ENCODE measurements around the gene DLGAP1. TPM values are rescaled to one million over a fixed set of nuclear protein-coding genes. Genes with fewer than 3 reads are reported as not detected.

Gene DLGAP1
- total RNA-seq, 1 donor from 2014 or later: 0.36 TPM

DNA sequence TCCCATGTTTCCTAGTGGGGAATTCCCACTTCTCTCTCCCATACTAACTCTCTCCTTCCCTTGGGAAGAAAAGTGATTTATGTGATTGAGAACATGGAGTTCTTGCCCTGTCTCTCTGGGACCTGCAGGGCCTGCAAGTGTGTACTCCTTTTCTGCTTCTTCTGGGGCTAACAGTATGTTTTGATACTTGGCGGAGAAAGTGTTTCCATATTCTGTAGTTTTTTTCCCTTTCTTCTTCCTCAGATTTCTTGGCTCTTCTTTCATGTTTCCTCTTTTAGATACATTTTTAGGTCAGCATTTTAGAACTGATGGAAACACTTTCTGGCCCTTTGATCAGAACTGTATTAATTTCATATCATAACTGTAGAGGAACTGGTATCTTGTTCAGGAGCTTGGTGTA lies 352.2 kb downstream of the DLGAP1 start:
- Mint-ChIP-seq H3K27me3 (ENCODE audit: insufficient read depth) (no peaks in the 10 kb centered on the region), H3K4me3 (no peak overlapping the region), H3K4me1 (ENCODE audit: low read depth) (no peaks in the 10 kb centered on the region), H3K9me3 (no peaks in the 10 kb centered on the region), H3K36me3 (ENCODE audit: low read depth) (no peaks in the 10 kb centered on the region), H3K27ac (no peak overlapping the region)
- DNase-seq (ENCODE audit: low spot score): no peak
- intact Hi-C loops (cut with micrococcal nuclease): no loop called here

DNA sequence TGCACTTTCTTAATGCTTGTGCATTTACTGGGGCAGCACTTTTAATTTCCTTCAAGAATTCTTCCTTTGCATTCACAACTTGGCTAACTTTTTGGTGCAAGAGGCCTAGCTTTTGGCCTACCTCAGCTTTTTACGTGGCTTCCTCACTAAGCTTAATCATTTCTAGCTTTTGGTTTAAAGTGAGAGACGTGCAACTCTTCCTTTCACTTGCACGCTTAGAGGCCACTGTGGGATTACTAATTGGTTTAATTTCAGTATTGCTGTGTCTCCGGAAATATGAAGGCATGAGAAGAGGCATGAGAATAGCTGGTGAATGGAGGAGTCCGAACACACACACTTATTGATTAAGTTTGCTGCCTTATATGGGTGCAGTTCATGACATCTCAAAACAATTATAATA lies 354.1 kb downstream of the DLGAP1 start:
- H3K4me1 Mint-ChIP-seq (ENCODE audit: low read depth): no peaks in the 10 kb centered on the region
- intact Hi-C loops (cut with micrococcal nuclease): no loop called here
- no peaks in the 10 kb centered on the region for H3K9me3 Mint-ChIP-seq
- H3K27me3 Mint-ChIP-seq (ENCODE audit: insufficient read depth): no peaks in the 10 kb centered on the region
- no peaks in the 10 kb centered on the region for H3K36me3 Mint-ChIP-seq (ENCODE audit: low read depth)
- H3K4me3 Mint-ChIP-seq: no peak overlapping the region
- no peak overlapping the region for H3K27ac Mint-ChIP-seq
- no peak for DNase-seq (ENCODE audit: low spot score)

DNA sequence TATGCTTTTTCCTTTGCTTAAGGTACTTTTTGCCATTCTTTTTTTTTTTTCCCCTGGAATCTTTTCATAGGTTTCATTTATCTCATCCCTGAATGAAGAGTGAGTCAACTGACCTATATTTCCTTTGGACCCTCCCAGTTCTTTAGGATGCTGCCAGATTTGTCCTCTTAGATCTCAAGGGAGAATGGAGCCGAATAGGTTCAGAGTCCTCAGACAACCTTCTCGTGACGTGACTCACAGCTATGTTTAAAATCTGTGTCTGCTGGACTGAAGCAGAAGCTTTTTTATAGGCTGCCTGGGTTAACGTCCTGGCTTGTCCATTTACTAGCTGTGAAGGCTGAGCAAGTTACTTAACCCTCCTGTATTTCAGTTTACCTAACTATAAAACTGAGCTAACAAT lies 358.6 kb downstream of the DLGAP1 start:
- intact Hi-C loops (cut with micrococcal nuclease): loop anchor here (10.0 kb wide), 1 partner anchor 58 kb away; no protein-coding TSS in a partner anchor
- no peaks in the 10 kb centered on the region for H3K27me3 Mint-ChIP-seq (ENCODE audit: insufficient read depth)
- DNase-seq (ENCODE audit: low spot score): no peak
- no peak overlapping the region for H3K27ac Mint-ChIP-seq
- no peak overlapping the region for H3K4me3 Mint-ChIP-seq
- H3K4me1 Mint-ChIP-seq (ENCODE audit: low read depth): no peaks in the 10 kb centered on the region
- no peaks in the 10 kb centered on the region for H3K36me3 Mint-ChIP-seq (ENCODE audit: low read depth)
- no peaks in the 10 kb centered on the region for H3K9me3 Mint-ChIP-seq

DNA sequence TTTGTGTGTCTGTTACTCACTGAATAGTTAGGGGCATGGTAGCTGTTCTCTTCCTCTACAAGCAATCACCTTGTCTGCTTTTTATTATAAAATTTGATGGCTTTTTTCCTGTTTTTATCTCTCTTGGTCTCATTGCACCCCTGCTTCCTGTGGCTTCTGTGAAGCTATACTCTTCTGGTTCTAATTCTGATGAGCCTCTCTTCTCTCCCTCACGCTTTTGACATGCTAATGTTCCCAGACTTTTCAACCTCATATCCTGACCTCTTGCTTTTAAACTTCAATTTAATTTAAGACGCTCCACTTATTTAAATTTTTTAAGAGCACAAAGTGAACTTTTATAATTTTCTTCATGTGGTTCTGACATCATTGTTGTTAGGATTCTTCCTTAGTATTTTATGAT lies 361.4 kb downstream of the DLGAP1 start:
- Mint-ChIP-seq H3K36me3 (ENCODE audit: low read depth) (no peaks in the 10 kb centered on the region), H3K27ac (no peak overlapping the region), H3K27me3 (ENCODE audit: insufficient read depth) (peaks cover 2% of the 10 kb centered on the region), H3K4me1 (ENCODE audit: low read depth) (no peaks in the 10 kb centered on the region), H3K9me3 (no peaks in the 10 kb centered on the region), H3K4me3 (no peak overlapping the region)
- DNase-seq (ENCODE audit: low spot score): no peak
- intact Hi-C loops (cut with micrococcal nuclease): loop anchor here (10.0 kb wide), 1 partner anchor 61 kb away; no protein-coding TSS in a partner anchor

DNA sequence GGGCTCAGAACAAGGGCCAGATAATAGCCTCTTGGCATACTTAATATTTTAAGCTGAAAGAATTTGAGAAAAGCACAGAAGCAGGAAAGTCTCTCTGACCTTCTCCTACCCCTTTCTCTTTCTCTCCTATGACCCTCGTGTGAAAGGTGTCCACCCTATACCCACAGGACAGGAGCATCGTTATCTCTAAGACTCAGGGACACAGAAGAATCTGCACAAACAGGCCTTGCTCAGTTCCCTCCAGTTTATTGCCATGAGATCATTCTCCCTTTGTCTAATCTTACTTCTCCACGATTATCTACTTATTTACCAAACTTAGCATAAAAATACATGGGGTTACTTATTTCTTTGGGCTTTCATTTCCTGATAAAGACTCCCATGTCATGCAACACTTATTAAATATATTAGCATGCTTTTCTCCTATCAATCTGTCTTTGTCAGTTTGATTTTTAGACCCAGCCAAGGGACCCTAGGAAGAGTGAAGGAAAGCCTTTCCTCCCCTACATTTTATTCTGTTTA lies 370.7 kb downstream of the DLGAP1 start:
- Mint-ChIP-seq H3K4me1 (ENCODE audit: low read depth) (no peaks in the 10 kb centered on the region), H3K4me3 (no peak overlapping the region), H3K36me3 (ENCODE audit: low read depth) (no peaks in the 10 kb centered on the region), H3K9me3 (peaks cover 4% of the 10 kb centered on the region), H3K27ac (no peak overlapping the region), H3K27me3 (ENCODE audit: insufficient read depth) (peaks cover 1% of the 10 kb centered on the region)
- DNase-seq (ENCODE audit: low spot score): no peak
- intact Hi-C loops (cut with micrococcal nuclease): no loop called here

DNA sequence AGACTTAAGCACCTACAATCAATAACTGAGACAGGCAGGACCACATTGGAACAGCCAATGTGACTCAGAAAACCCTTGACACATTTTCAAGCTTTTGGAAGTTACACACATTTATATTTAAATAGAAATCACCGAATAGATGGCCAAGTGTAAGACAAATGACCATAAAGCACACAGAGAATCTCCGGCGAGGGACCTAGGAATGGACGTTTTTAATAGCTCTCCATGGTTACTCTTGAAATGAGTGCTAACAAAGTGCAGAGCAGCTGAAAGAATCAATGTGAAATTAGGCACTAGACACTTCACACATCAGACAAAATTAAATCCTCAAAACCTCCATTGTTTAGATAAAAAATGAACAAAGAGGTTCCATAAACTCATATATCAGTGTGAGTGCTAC lies 376.9 kb downstream of the DLGAP1 start:
- no peak overlapping the region for H3K4me3 Mint-ChIP-seq
- H3K9me3 Mint-ChIP-seq: no peaks in the 10 kb centered on the region
- intact Hi-C loops (cut with micrococcal nuclease): no loop called here
- H3K27ac Mint-ChIP-seq: no peak overlapping the region
- no peaks in the 10 kb centered on the region for H3K27me3 Mint-ChIP-seq (ENCODE audit: insufficient read depth)
- no peaks in the 10 kb centered on the region for H3K4me1 Mint-ChIP-seq (ENCODE audit: low read depth)
- DNase-seq (ENCODE audit: low spot score): no peak
- no peaks in the 10 kb centered on the region for H3K36me3 Mint-ChIP-seq (ENCODE audit: low read depth)

DNA sequence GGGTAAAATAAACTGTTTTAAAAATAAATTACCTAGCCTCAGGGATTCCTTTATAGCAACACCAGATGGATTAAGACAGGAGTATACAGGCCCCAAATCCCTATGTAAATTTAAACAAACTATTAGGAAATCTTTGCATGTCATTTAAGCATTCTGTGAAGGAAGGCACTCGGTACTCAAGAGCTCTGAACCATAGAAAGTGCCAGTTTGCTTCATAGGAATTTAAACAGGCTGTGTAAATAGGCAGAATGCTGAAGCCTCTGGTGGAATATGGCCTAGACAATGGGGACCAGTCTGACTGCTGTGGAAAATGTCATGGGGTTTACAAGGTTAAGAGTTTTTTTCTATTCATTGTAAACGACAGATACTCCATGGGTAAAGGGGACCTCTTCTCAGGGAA lies 377.4 kb downstream of the DLGAP1 start:
- H3K4me1 Mint-ChIP-seq (ENCODE audit: low read depth): no peaks in the 10 kb centered on the region
- no peak overlapping the region for H3K27ac Mint-ChIP-seq
- H3K27me3 Mint-ChIP-seq (ENCODE audit: insufficient read depth): no peaks in the 10 kb centered on the region
- H3K9me3 Mint-ChIP-seq: no peaks in the 10 kb centered on the region
- H3K36me3 Mint-ChIP-seq (ENCODE audit: low read depth): no peaks in the 10 kb centered on the region
- DNase-seq (ENCODE audit: low spot score): no peak
- no peak overlapping the region for H3K4me3 Mint-ChIP-seq
- intact Hi-C loops (cut with micrococcal nuclease): no loop called here

DNA sequence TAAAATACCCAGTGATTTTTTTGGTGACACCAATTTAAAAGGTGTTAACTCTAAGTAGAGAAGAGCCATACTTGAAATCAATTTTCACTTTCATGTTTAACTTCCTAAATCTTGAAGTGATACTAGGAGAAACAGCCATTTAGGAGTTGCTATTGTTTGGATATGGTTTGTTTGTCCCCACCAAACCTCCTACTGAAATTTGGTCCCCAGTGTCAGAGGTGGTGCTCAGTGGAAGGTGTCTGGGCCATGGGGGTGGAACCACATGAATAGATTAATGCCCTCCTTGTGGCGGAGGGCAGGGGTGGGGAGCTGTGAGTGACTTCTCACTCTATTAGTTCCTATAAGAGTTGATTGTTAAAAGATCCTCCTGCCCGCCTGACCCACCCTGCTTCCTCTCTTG lies 377.9 kb downstream of the DLGAP1 start:
- Mint-ChIP-seq H3K4me1 (ENCODE audit: low read depth) (no peaks in the 10 kb centered on the region), H3K27ac (no peak overlapping the region), H3K4me3 (no peak overlapping the region), H3K9me3 (no peaks in the 10 kb centered on the region), H3K27me3 (ENCODE audit: insufficient read depth) (no peaks in the 10 kb centered on the region), H3K36me3 (ENCODE audit: low read depth) (no peaks in the 10 kb centered on the region)
- DNase-seq (ENCODE audit: low spot score): no peak
- intact Hi-C loops (cut with micrococcal nuclease): no loop called here

DNA sequence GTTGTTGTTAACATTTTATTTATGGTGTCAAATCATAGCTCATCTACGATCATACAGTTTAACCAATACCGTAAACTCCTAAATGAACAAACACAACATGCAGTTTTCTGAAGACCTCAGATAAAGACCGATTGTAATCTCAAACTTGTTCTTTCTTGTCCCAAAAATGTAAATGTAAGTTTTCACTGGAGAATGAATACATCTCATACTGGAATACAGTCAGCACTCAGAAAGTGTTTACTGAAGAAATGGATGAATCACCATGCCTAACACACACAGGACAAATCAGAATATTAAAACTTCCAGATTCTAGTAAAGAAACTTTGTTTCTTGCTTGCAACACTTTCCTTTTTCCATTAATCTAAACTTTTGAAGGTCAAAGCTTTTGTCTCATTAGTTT lies 380.5 kb downstream of the DLGAP1 start:
- DNase-seq (ENCODE audit: low spot score): no peak
- H3K27ac Mint-ChIP-seq: no peak overlapping the region
- intact Hi-C loops (cut with micrococcal nuclease): no loop called here
- no peak overlapping the region for H3K4me3 Mint-ChIP-seq
- no peaks in the 10 kb centered on the region for H3K27me3 Mint-ChIP-seq (ENCODE audit: insufficient read depth)
- H3K4me1 Mint-ChIP-seq (ENCODE audit: low read depth): no peaks in the 10 kb centered on the region
- no peaks in the 10 kb centered on the region for H3K36me3 Mint-ChIP-seq (ENCODE audit: low read depth)
- no peaks in the 10 kb centered on the region for H3K9me3 Mint-ChIP-seq

DNA sequence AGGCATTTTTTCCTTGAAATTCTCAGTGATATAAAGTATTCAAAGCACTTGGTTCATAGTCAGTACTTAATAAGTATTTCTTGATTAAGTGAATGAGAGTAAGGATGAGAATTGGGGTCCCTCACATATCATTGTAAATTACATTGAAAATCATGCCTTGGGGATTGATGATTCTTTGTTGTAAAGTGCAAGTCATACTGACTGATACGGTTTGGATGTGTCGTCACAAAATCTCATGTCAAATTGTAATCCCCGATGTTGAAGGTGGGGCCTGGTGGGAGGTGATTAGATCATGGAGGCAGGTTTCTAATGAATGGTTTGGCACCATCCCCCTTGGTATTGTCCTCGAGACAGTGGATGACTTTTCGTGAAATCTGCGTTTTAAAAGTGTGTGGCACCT lies 385.9 kb downstream of the DLGAP1 start:
- no peak overlapping the region for H3K27ac Mint-ChIP-seq
- H3K4me1 Mint-ChIP-seq (ENCODE audit: low read depth): no peaks in the 10 kb centered on the region
- intact Hi-C loops (cut with micrococcal nuclease): no loop called here
- H3K9me3 Mint-ChIP-seq: no peaks in the 10 kb centered on the region
- H3K4me3 Mint-ChIP-seq: no peak overlapping the region
- DNase-seq (ENCODE audit: low spot score): no peak
- no peaks in the 10 kb centered on the region for H3K36me3 Mint-ChIP-seq (ENCODE audit: low read depth)
- peaks cover 2% of the 10 kb centered on the region for H3K27me3 Mint-ChIP-seq (ENCODE audit: insufficient read depth)

DNA sequence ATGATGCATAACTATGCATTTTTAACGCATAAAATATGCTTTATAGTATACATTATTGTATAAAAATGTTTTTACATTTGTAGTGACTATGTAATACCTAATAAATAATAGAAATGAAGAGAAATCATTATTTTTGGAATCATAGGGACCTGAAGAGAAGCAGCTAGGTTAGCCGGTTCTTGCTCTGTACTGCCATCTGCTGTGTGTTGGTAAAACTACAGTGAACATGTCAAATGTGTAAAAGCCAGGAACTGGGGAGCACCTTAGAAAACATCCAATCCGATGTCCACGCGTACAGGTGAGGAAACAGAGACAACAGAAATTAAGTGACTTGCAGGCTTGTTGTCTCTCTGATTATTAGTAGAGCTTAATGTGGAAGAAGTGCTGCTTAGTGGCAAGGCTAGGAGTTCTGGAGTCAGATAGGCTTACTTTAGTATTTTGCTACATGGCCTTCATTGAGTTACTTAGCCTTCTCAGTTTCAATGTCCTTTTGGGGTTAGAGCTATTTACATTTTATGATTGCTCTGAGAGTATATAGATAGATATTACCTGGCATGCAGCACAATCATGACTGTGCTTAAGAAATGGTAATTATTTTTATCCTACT lies 386.5 kb downstream of the DLGAP1 start:
- Mint-ChIP-seq H3K4me3 (no peak overlapping the region), H3K4me1 (ENCODE audit: low read depth) (no peaks in the 10 kb centered on the region), H3K9me3 (no peaks in the 10 kb centered on the region), H3K27me3 (ENCODE audit: insufficient read depth) (peaks cover 2% of the 10 kb centered on the region), H3K27ac (no peak overlapping the region), H3K36me3 (ENCODE audit: low read depth) (no peaks in the 10 kb centered on the region)
- intact Hi-C loops (cut with micrococcal nuclease): loop anchor here (1.0 kb wide), 1 partner anchor 297 kb away; no protein-coding TSS in a partner anchor
- DNase-seq (ENCODE audit: low spot score): peak; percentile 5

DNA sequence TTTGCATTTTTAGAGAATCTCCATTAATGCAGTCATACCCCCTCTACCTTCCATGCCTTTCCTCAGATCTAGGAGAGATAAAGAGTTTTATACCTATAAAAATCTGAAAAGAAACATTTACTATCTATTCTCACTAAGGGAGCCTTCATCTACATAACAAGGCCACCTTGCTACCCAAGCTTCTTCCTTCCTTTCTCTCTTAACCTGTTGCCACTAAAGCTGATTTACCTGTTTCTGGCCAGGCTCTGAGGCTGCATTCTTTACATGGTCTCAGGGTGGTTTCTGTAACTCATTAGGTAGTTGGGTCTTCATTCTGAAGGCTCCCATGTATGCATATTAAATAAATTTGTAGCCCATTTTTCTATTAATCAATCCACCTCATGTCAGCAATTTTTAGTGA lies 391.6 kb downstream of the DLGAP1 start:
- no peak for DNase-seq (ENCODE audit: low spot score)
- intact Hi-C loops (cut with micrococcal nuclease): no loop called here
- no peak overlapping the region for H3K4me3 Mint-ChIP-seq
- peaks cover 2% of the 10 kb centered on the region for H3K27me3 Mint-ChIP-seq (ENCODE audit: insufficient read depth)
- H3K27ac Mint-ChIP-seq: no peak overlapping the region
- H3K4me1 Mint-ChIP-seq (ENCODE audit: low read depth): no peaks in the 10 kb centered on the region
- no peaks in the 10 kb centered on the region for H3K36me3 Mint-ChIP-seq (ENCODE audit: low read depth)
- H3K9me3 Mint-ChIP-seq: peaks cover 16% of the 10 kb centered on the region

DNA sequence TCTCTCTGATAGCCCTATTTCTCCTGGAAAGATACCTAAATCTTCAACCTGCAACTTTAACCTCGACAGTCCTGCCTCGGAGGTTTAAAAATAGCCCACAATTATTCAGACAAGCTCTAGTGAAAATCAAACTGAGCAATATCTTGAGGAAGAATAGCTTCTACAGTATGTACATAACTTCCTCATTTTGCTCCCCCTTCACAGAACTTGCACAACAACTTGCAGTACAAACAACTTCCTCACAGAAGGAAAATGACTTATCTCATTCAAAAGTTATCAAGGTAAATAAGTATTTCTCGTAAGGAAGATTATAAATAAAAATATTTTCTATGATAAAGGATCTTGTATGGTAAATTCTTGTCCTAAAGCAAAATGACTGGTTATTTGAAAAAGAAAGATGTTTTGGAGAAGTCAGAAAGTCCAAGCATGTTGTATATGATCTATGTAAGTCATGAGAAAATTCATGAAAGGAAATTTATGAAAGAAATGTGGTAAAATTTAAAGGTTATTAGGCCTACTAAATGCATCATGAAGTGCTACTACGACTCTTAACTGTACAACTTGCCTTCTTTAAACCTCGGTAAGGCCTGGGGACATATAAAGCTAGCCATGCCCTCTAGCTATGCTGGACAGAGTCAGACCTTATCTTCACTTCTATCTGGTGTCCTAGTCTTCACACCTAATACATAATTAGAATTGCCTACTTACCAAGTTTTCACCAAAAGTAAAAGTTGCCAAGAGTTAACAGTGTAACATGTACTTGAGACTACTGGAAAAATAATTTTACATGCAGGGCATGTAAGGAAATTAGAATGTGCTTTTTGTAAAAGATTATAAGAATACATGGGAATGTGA lies 394.5 kb downstream of the DLGAP1 start:
- peaks cover 26% of the 10 kb centered on the region for H3K9me3 Mint-ChIP-seq
- no peaks in the 10 kb centered on the region for H3K4me1 Mint-ChIP-seq (ENCODE audit: low read depth)
- H3K27me3 Mint-ChIP-seq (ENCODE audit: insufficient read depth): peaks cover 2% of the 10 kb centered on the region
- H3K4me3 Mint-ChIP-seq: no peak overlapping the region
- DNase-seq (ENCODE audit: low spot score): no peak
- H3K27ac Mint-ChIP-seq: no peak overlapping the region
- H3K36me3 Mint-ChIP-seq (ENCODE audit: low read depth): no peaks in the 10 kb centered on the region
- intact Hi-C loops (cut with micrococcal nuclease): no loop called here

All from activated T-helper 1 cell treated with anti-CD3 and anti-CD28 coated beads, Interleukin-12 subunit alpha, Interleukin-12 subunit beta, Interleukin-2, Interleukin-4 antibody, amounts not matched to agents 30 ng/mL and 10 ng/mL and 1 ng/mL, durations not matched to agents 14 hours and 24 hours and 36 hours (primary cell).